CD4-positive, alpha-beta T cell (primary cell): ENCODE results near the gene CYB5R3. TPM values are rescaled to one million over a fixed set of nuclear protein-coding genes. Genes with fewer than 3 reads are reported as not detected.

Experiments
- ATAC-seq: fragments of 200-7000 bp; cut with Tn5 transposase; one replicate; pipeline ENCODE4 v1.10.0; 2022; ENCODE audit warnings: mild to moderate bottlenecking; ENCODE audit not compliant: poor library complexity
- CTCF ChIA-PET: fragments of 350-600 bp; sonication (Branson Sonifier 250); formaldehyde crosslinking; loops from one replicate; lab custom pipeline; 2021; ENCODE audit warnings: antibody characterized with exemption, inconsistent platforms; lab: Charles Lee
- POLR2A ChIA-PET: fragments of 350-600 bp; sonication (Branson Sonifier 250); formaldehyde crosslinking; loops from one replicate; lab custom pipeline; 2021; ENCODE audit warnings: antibody characterized with exemption, inconsistent platforms; lab: Charles Lee
- DNase-seq, 14 experiments: peaks; one replicate each; pipeline ENCODE4 v3.0.0-alpha.2; 2013 to 2020; ENCODE audit warnings: mixed read lengths in 2 of 14
- H3K27ac ChIP-seq, 2 donors: one replicate each; pipeline versions ENCODE4 v1.5.1 to v1.7.0; 2013; ENCODE audit warnings: low read length in 2 of 2, low read depth in 1 of 2, mild to moderate bottlenecking in 1 of 2
- H3K27me3 ChIP-seq, 2 experiments: 1 replicate in 1 of 2; 2 replicates in 1 of 2; pipeline versions ENCODE4 v1.6.1 to v1.7.0; 2013; ENCODE audit warnings: low read length in 2 of 2, control low read depth in 1 of 2, mild to moderate bottlenecking in 1 of 2, moderate library complexity in 1 of 2; ENCODE audit not compliant: insufficient read depth in 2 of 2, control insufficient read depth in 1 of 2
- H3K36me3 ChIP-seq: one replicate; pipeline ENCODE4 v1.6.1; 2013; ENCODE audit warnings: low read length, control low read depth; ENCODE audit not compliant: insufficient read depth
- H3K4me1 ChIP-seq: one replicate; pipeline ENCODE4 v1.6.1; 2013; ENCODE audit warnings: low read length, control low read depth; ENCODE audit not compliant: insufficient read depth
- H3K4me3 ChIP-seq: one replicate; pipeline ENCODE4 v1.5.1; 2013; ENCODE audit warnings: mild to moderate bottlenecking, low read length, moderate library complexity
- H3K9me3 ChIP-seq, 2 experiments: 1 replicate in 1 of 2; 2 replicates in 1 of 2; pipeline versions ENCODE4 v1.6.1 to v1.7.0; 2013; ENCODE audit warnings: low read length in 2 of 2, mild to moderate bottlenecking in 2 of 2, control low read depth in 1 of 2, moderate library complexity in 1 of 2; ENCODE audit not compliant: control insufficient read depth in 1 of 2, insufficient read depth in 1 of 2
- H3K27ac Mint-ChIP-seq: one replicate; pipeline ENCODE4 v1.8.0; 2020; ENCODE audit warnings: mixed read lengths
- H3K27me3 Mint-ChIP-seq: one replicate; pipeline ENCODE4 v1.8.0; 2021; ENCODE audit warnings: mixed read lengths
- H3K36me3 Mint-ChIP-seq: one replicate; pipeline ENCODE4 v1.8.0; 2021; ENCODE audit warnings: low read depth, mixed read lengths
- H3K4me1 Mint-ChIP-seq: one replicate; pipeline ENCODE4 v1.8.0; 2021; ENCODE audit warnings: low read depth, mixed read lengths
- H3K4me3 Mint-ChIP-seq: one replicate; pipeline ENCODE4 v1.8.0; 2020; ENCODE audit warnings: mild to moderate bottlenecking, mixed read lengths
- H3K9me3 Mint-ChIP-seq: one replicate; pipeline ENCODE4 v1.8.0; 2020; ENCODE audit warnings: mixed read lengths
- intact Hi-C, 2 experiments: fragments of 100-400 bp; cut with DNase I in 1 of 2; cut with micrococcal nuclease in 1 of 2; formaldehyde crosslinking; loops; one replicate each; pipeline versions ENCODE4 v1.15.1 to v1.9.0; 2023 to 2025; cut with DNase I, micrococcal nuclease
- total RNA-seq, 174 experiments: library from RNA in 2 of 174; stranded (reverse) in 2 of 174; gene quantifications; one replicate each; pipeline ENCODE4 v1.2.3 and lab custom pipeline; 2021 to 2026
- TF ChIP-seq, protein P1 (sequence below): fragments of 200-600 bp; IDR thresholded peaks from one replicate; pipeline ENCODE4 v1.8.0; 2022; ENCODE audit warnings: antibody characterized with exemption, mild to moderate bottlenecking

Gene CYB5R3
- total RNA-seq, 2 experiments from 2014 or later: 39.8 to 41.2 TPM

DNA sequence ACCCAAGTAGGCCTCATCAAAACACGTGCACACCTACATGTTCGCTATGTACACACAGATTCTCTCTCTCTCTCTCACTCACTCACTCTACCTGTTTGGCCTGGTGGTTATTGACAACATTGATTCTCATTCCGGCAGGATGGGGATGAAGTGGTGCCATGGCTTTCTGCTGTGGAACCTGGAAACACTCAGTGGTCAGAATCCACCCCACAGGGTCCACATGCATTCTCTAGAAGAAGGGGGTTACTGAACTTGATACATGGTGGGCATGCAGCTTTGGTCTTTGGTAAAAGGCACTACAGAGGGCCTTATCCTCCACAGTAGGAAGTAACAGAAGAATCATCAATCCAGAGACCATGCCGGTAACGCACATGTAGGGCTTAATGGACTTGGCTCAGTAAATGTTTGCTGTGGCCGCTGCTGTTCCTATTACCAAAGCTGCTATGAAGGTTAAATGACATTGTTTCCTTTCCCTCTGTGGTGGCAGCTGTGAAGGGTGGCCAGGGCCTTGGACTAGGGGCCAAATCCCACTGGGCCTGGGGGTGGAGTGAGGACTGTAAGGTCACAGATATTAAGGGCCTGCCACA, 47.2 kb downstream of the CYB5R3 start:
- ChIA-PET CTCF (no interaction called here), POLR2A (interaction anchor here (1.2 kb wide), 1 partner anchor 13 kb away, joined by 3 read pairs; the partner anchor contains the start of gene POLDIP3)
- TF ChIP-seq, protein P1, sequence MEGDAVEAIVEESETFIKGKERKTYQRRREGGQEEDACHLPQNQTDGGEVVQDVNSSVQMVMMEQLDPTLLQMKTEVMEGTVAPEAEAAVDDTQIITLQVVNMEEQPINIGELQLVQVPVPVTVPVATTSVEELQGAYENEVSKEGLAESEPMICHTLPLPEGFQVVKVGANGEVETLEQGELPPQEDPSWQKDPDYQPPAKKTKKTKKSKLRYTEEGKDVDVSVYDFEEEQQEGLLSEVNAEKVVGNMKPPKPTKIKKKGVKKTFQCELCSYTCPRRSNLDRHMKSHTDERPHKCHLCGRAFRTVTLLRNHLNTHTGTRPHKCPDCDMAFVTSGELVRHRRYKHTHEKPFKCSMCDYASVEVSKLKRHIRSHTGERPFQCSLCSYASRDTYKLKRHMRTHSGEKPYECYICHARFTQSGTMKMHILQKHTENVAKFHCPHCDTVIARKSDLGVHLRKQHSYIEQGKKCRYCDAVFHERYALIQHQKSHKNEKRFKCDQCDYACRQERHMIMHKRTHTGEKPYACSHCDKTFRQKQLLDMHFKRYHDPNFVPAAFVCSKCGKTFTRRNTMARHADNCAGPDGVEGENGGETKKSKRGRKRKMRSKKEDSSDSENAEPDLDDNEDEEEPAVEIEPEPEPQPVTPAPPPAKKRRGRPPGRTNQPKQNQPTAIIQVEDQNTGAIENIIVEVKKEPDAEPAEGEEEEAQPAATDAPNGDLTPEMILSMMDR: no peak
- ATAC-seq (no peak), DNase-seq (no peak)
- peaks cover 34% of the 10 kb centered on the region for H3K4me1 Mint-ChIP-seq
- Histone ChIP-seq H3K9me3 (no peaks in the 10 kb centered on the region), H3K4me1 (peaks cover 17% of the 10 kb centered on the region), H3K27me3 (no peaks in the 10 kb centered on the region), H3K27ac (no peak overlapping the region), H3K4me3 (no peak overlapping the region), H3K36me3 (peaks cover 73% of the 10 kb centered on the region)
- H3K9me3 Mint-ChIP-seq: no peaks in the 10 kb centered on the region
- intact Hi-C loops: no loop called here
- no peaks in the 10 kb centered on the region for H3K27me3 Mint-ChIP-seq
- H3K4me3 Mint-ChIP-seq: no peak overlapping the region
- H3K27ac Mint-ChIP-seq: no peak overlapping the region
- H3K36me3 Mint-ChIP-seq: peaks cover 94% of the 10 kb centered on the region

DNA sequence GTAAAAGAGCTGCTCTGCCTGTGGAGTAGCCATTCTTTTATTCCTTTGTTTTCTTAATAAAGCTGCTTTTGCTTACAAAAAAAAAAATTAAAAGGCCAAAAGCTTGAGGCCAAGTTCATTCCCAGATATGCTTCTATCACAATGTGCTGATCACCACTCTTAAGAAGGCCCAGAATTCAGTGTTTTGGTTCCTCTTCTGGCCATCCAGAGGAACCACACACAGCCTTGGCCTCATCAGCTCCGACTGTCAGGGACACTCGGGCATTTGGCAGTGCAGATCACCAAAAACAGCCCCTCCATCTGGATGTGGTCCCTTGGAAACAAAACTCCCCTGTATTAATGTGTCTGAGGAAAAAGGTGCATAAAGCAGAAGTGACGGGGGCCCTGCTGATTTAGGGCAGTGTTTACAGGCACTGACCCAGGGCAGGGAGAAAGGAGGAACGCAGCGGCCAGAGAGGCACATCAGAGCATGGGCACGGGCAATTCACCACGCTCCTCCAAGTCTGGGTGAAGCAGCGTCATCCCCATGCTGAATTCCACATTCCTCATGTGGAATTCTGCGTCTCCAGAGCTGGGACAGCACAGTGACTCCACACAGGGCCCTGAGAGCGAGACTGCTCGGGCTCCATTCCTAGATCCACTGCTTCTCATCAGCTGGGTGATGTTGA, 52.2 kb downstream of the CYB5R3 start:
- Histone ChIP-seq H3K9me3 (no peaks in the 10 kb centered on the region), H3K4me1 (no peaks in the 10 kb centered on the region), H3K36me3 (peaks cover 83% of the 10 kb centered on the region), H3K4me3 (no peak overlapping the region), H3K27me3 (no peaks in the 10 kb centered on the region), H3K27ac (no peak overlapping the region)
- no peak overlapping the region for H3K4me3 Mint-ChIP-seq
- intact Hi-C loops: no loop called here
- CTCF ChIA-PET: no interaction called here
- POLR2A ChIA-PET: interaction anchor here (1.0 kb wide), 1 partner anchor 153 kb away, joined by 3 read pairs; no protein-coding TSS in a partner anchor
- DNase-seq (no peak), ATAC-seq (no peak)
- H3K9me3 Mint-ChIP-seq: no peaks in the 10 kb centered on the region
- H3K27me3 Mint-ChIP-seq: no peaks in the 10 kb centered on the region
- TF ChIP-seq, protein P1: no peak
- peaks cover 4% of the 10 kb centered on the region for H3K4me1 Mint-ChIP-seq
- no peak overlapping the region for H3K27ac Mint-ChIP-seq
- H3K36me3 Mint-ChIP-seq: peaks cover 94% of the 10 kb centered on the region

DNA sequence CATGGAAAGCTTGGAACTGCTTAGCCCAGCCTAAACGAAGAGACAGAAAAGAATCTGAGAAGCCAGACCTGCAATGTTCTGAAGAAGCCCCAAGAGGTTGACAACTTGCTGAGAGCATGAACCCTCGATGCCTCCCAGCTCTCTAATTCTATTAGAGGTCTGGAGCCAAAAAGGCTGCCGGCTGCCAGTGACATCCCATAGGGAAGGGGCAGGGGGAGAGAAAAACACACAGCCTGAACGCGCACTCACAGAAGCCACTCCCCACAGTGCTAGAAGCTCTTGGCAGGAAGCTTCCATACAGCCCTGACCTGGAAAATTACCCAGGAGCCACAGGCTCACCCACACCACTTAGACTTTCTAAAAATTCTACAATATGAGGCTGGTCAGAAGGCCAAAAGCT, 52.9 kb downstream of the CYB5R3 start:
- TF ChIP-seq, protein P1: no peak
- intact Hi-C loops: no loop called here
- CTCF ChIA-PET: no interaction called here
- H3K36me3 Mint-ChIP-seq: peaks cover 94% of the 10 kb centered on the region
- no peak overlapping the region for H3K4me3 Mint-ChIP-seq
- ATAC-seq (no peak), DNase-seq (no peak)
- no peaks in the 10 kb centered on the region for H3K27me3 Mint-ChIP-seq
- no peaks in the 10 kb centered on the region for H3K9me3 Mint-ChIP-seq
- Histone ChIP-seq H3K4me1 (no peaks in the 10 kb centered on the region), H3K9me3 (no peaks in the 10 kb centered on the region), H3K27ac (no peak overlapping the region), H3K36me3 (peaks cover 85% of the 10 kb centered on the region), H3K27me3 (no peaks in the 10 kb centered on the region), H3K4me3 (no peak overlapping the region)
- H3K27ac Mint-ChIP-seq: no peak overlapping the region
- H3K4me1 Mint-ChIP-seq: no peaks in the 10 kb centered on the region
- POLR2A ChIA-PET: no interaction called here
